GM12878 (cell line): Measurements from ENCODE around the gene MEX3C. TPM values are rescaled to one million over a fixed set of nuclear protein-coding genes. Genes with fewer than 3 reads are reported as not detected.

ENCODE experiments used
- CBX5 ChIP-seq: sonication (generic); IDR thresholded peaks from 2 replicates; pipeline ENCODE4 v1.6.1; 2016; ENCODE audit warnings: low read depth, moderate library complexity, mild to moderate bottlenecking, inconsistent platforms
- FOXK2 ChIP-seq: fragments of 450-650 bp; IDR thresholded peaks from 2 replicates; pipeline ENCODE4 v1.6.1; 2017; ENCODE audit warnings: mild to moderate bottlenecking, moderate library complexity
- GATAD2B ChIP-seq: fragments of 450-650 bp; conservative IDR thresholded peaks from 2 replicates; pipeline ENCODE4 v1.6.1; 2017; ENCODE audit warnings: low read depth, mild to moderate bottlenecking, moderate library complexity
- HDAC2 ChIP-seq: fragments of 200-600 bp; sonication (generic); IDR thresholded peaks from 2 replicates; pipeline ENCODE4 v1.6.1; 2017
- KDM1A ChIP-seq: fragments of 200-600 bp; sonication (generic); IDR thresholded peaks from 2 replicates; pipeline ENCODE4 v1.6.1; 2016; ENCODE audit warnings: borderline replicate concordance
- KLF5 ChIP-seq: fragments of 450-650 bp; IDR thresholded peaks from 2 replicates; pipeline ENCODE4 v1.6.1; 2014; ENCODE audit warnings: mild to moderate bottlenecking; ENCODE audit not compliant: partially characterized antibody
- NFIC ChIP-seq: IDR thresholded peaks from 2 replicates; pipeline ENCODE4 v1.6.1; 2012; ENCODE audit warnings: low read depth, mild to moderate bottlenecking, inconsistent platforms, low read length, moderate library complexity
- RAD21 ChIP-seq: IDR thresholded peaks from 2 replicates; pipeline ENCODE4 v1.6.1; 2011; ENCODE audit warnings: mild to moderate bottlenecking, low read depth, low read length, moderate library complexity; ENCODE audit not compliant: insufficient read depth
- SPI1 ChIP-seq: IDR thresholded peaks from 2 replicates; pipeline ENCODE4 v1.6.1; 2011; ENCODE audit warnings: low read depth, mild to moderate bottlenecking, low read length, moderate library complexity, borderline replicate concordance; ENCODE audit not compliant: insufficient read depth
- SUPT20H ChIP-seq: IDR thresholded peaks from 2 replicates; pipeline ENCODE4 v1.6.1; 2011; ENCODE audit warnings: low read depth, mild to moderate bottlenecking, low read length, moderate library complexity, borderline replicate concordance; ENCODE audit not compliant: control insufficient read depth
- TAF1 ChIP-seq: IDR thresholded peaks from 2 replicates; pipeline ENCODE4 v1.6.1; 2011; ENCODE audit warnings: mild to moderate bottlenecking, low read depth, low read length, borderline replicate concordance
- ZNF24 ChIP-seq: fragments of 450-650 bp; IDR thresholded peaks from 2 replicates; pipeline ENCODE4 v1.6.1; 2017; ENCODE audit warnings: antibody characterized with exemption, mild to moderate bottlenecking
- ZSCAN29 ChIP-seq: fragments of 450-650 bp; IDR thresholded peaks from 2 replicates; pipeline ENCODE4 v1.6.1; 2017; ENCODE audit warnings: mild to moderate bottlenecking, moderate library complexity
- polyA plus RNA-seq, 11 experiments: library from polyadenylated mRNA; depleted of rRNA in 4 of 11; unstranded in 6 of 11; stranded (reverse) in 5 of 11; fragments of >200 nt; fragmentation: Nextera tagmentation in 4 of 11; fragmentation: Illumina TruSeq in 1 of 11; extraction: Ambion mirVana in 4 of 11; extraction: Trizol in 1 of 11; gene quantifications; 1 replicate in 1 of 11; 2 replicates in 10 of 11; pipeline versions ENCODE4 v1.2.1 to v1.2.3, GENCODE V29; 2011 to 2016; ENCODE audit warnings: inconsistent platforms in 2 of 11, missing spikeins in 2 of 11, low read depth in 1 of 11
- total RNA-seq, 4 experiments: library from RNA; depleted of rRNA in 3 of 4; stranded (reverse); fragments of >200 nt in 3 of 4; fragmentation: Illumina TruSeq in 1 of 4; extraction: Trizol in 1 of 4; gene quantifications; 2 replicates each; pipeline versions ENCODE4 v1.2.1 to v1.2.3, GENCODE V29; 2013 to 2021
- TF ChIP-seq, protein P1 (sequence below): fragments of 450-650 bp; formaldehyde crosslinking; IDR thresholded peaks from 2 replicates; pipeline ENCODE4 v1.5.0; 2022; ENCODE audit warnings: mild to moderate bottlenecking, missing genetic modification characterization
- TF ChIP-seq, protein P2 (sequence below): fragments of 450-650 bp; IDR thresholded peaks from 2 replicates; pipeline ENCODE4 v1.6.1; 2014; ENCODE audit warnings: mild to moderate bottlenecking
- TF ChIP-seq, protein P3 (sequence below): fragments of 150-350 bp; IDR thresholded peaks from 2 replicates; pipeline ENCODE4 v1.6.1; 2016; ENCODE audit warnings: low read depth, low read length
- TF ChIP-seq, protein P4 (sequence below): fragments of 450-650 bp; IDR thresholded peaks from 2 replicates; pipeline ENCODE4 v1.6.1; 2016; ENCODE audit warnings: mild to moderate bottlenecking

The MEX3C gene
- total and polyA plus RNA-seq, 10 of the 15 experiments (the other 5 are each of a cell fraction or from before 2014, with no cell fraction given) = 6.7 to 48.8 (median 21.3) TPM

DNA sequence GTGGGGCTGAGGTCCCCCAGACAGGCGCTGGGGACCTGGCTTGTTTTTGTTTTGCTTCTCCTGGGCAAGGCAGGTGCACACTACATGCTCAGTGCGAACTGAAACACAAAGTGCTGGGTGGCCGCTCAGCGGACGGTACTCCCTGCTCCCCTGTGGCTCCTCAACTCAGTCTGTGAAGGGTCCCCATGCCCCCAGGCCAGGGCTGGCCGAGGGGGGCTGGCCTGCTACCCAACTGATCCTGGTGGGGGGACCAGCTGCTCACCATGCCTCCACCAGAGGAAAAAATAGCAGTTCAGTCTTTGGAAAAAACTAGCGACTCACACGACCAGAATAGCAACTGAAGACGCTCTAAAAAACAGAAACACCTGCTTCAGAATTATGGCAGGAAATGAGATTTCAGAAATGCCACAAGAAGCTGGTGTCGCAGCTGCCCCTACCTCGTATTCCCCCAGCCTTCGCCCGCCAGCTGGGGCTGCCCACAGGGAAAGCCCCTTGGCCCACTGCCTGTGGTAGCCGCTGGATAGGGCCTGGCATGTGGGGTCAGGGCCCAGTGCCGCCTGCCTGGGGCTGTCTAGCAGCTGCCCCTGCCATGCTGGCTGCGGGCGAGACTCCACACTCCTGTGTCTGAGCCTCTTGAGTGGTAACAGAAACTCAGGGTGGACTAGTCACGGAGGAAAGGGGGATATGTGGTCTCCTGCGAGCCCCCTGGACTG is 43.7 kb downstream of the MEX3C start (continued):
- TF ChIP-seq, protein P1, sequence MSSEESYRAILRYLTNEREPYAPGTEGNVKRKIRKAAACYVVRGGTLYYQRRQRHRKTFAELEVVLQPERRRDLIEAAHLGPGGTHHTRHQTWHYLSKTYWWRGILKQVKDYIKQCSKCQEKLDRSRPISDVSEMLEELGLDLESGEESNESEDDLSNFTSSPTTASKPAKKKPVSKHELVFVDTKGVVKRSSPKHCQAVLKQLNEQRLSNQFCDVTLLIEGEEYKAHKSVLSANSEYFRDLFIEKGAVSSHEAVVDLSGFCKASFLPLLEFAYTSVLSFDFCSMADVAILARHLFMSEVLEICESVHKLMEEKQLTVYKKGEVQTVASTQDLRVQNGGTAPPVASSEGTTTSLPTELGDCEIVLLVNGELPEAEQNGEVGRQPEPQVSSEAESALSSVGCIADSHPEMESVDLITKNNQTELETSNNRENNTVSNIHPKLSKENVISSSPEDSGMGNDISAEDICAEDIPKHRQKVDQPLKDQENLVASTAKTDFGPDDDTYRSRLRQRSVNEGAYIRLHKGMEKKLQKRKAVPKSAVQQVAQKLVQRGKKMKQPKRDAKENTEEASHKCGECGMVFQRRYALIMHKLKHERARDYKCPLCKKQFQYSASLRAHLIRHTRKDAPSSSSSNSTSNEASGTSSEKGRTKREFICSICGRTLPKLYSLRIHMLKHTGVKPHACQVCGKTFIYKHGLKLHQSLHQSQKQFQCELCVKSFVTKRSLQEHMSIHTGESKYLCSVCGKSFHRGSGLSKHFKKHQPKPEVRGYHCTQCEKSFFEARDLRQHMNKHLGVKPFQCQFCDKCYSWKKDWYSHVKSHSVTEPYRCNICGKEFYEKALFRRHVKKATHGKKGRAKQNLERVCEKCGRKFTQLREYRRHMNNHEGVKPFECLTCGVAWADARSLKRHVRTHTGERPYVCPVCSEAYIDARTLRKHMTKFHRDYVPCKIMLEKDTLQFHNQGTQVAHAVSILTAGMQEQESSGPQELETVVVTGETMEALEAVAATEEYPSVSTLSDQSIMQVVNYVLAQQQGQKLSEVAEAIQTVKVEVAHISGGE = no peak
- TF ChIP-seq KDM1A = no peak
- TF ChIP-seq FOXK2 = no peak; the same call in 1 of the 2 replicates
- TF ChIP-seq, protein P2, sequence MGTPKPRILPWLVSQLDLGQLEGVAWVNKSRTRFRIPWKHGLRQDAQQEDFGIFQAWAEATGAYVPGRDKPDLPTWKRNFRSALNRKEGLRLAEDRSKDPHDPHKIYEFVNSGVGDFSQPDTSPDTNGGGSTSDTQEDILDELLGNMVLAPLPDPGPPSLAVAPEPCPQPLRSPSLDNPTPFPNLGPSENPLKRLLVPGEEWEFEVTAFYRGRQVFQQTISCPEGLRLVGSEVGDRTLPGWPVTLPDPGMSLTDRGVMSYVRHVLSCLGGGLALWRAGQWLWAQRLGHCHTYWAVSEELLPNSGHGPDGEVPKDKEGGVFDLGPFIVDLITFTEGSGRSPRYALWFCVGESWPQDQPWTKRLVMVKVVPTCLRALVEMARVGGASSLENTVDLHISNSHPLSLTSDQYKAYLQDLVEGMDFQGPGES = no peak
- no peak for TF ChIP-seq ZSCAN29
- TF ChIP-seq, protein P3, sequence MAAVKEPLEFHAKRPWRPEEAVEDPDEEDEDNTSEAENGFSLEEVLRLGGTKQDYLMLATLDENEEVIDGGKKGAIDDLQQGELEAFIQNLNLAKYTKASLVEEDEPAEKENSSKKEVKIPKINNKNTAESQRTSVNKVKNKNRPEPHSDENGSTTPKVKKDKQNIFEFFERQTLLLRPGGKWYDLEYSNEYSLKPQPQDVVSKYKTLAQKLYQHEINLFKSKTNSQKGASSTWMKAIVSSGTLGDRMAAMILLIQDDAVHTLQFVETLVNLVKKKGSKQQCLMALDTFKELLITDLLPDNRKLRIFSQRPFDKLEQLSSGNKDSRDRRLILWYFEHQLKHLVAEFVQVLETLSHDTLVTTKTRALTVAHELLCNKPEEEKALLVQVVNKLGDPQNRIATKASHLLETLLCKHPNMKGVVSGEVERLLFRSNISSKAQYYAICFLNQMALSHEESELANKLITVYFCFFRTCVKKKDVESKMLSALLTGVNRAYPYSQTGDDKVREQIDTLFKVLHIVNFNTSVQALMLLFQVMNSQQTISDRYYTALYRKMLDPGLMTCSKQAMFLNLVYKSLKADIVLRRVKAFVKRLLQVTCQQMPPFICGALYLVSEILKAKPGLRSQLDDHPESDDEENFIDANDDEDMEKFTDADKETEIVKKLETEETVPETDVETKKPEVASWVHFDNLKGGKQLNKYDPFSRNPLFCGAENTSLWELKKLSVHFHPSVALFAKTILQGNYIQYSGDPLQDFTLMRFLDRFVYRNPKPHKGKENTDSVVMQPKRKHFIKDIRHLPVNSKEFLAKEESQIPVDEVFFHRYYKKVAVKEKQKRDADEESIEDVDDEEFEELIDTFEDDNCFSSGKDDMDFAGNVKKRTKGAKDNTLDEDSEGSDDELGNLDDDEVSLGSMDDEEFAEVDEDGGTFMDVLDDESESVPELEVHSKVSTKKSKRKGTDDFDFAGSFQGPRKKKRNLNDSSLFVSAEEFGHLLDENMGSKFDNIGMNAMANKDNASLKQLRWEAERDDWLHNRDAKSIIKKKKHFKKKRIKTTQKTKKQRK = no peak
- peak; percentile 2; the same call in 1 of the 2 replicates for TF ChIP-seq SPI1
- no peak for TF ChIP-seq RAD21
- TF ChIP-seq, protein P4, sequence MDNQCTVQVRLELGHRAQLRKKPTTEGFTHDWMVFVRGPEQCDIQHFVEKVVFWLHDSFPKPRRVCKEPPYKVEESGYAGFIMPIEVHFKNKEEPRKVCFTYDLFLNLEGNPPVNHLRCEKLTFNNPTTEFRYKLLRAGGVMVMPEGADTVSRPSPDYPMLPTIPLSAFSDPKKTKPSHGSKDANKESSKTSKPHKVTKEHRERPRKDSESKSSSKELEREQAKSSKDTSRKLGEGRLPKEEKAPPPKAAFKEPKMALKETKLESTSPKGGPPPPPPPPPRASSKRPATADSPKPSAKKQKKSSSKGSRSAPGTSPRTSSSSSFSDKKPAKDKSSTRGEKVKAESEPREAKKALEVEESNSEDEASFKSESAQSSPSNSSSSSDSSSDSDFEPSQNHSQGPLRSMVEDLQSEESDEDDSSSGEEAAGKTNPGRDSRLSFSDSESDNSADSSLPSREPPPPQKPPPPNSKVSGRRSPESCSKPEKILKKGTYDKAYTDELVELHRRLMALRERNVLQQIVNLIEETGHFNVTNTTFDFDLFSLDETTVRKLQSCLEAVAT = peak; percentile 29; the same call in 1 of the 2 replicates
- TF ChIP-seq HDAC2 = no peak
- no peak for TF ChIP-seq CBX5
- TF ChIP-seq SUPT20H = no peak
- TF ChIP-seq ZNF24 = no peak
- TF ChIP-seq KLF5 = peak; percentile 16
- peak; percentile 56; the same call in 1 of the 2 replicates for TF ChIP-seq NFIC
- 0 out of 2 replicates have a peak, but pooled peaks have one; percentile 35 for TF ChIP-seq TAF1
- peak; percentile 98 for TF ChIP-seq GATAD2B
